ENCODE results near the gene OAT.
"Not testable (repeated sequence)": the region's sequence is repeated elsewhere in the genome, so short reads cannot be mapped to it uniquely, and the experiment has no call there.

OAT gene

DNA sequence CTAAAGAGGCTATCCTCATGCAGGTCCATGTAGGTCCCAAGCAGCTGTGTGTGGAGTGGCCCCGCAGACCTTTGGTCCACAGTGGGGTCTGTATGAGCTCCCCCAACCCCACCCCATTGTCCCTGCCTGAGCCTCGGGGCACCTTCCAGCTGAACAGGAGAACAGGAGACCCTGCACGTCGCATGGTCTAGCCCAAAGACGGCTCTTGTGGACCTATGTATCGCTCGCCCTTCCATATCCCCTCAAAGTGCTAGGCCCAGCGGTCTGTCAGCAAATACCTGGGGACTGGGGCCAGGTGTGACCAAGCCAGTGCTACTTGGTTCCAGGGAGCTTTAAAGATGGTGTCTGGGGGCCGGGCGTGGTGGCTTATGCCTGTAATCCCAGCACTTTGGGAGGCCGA, 43.0 kb downstream of the OAT start:
- DNase-seq, result no peak

DNA sequence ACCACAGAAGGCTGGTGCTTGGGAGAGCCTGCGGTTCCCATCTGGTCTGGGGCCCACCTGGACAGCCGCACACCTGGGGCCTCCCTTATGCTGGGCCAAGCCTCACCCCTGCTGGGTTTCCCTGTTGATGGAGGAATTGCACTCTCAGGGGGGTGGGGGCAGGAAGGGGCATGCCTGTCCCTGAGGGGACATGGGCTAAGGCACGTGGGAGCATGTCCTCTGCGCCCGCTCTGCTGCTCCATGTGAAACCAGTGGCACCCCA, 43.4 kb downstream of the OAT start:
- DNase-seq, result no peak

DNA sequence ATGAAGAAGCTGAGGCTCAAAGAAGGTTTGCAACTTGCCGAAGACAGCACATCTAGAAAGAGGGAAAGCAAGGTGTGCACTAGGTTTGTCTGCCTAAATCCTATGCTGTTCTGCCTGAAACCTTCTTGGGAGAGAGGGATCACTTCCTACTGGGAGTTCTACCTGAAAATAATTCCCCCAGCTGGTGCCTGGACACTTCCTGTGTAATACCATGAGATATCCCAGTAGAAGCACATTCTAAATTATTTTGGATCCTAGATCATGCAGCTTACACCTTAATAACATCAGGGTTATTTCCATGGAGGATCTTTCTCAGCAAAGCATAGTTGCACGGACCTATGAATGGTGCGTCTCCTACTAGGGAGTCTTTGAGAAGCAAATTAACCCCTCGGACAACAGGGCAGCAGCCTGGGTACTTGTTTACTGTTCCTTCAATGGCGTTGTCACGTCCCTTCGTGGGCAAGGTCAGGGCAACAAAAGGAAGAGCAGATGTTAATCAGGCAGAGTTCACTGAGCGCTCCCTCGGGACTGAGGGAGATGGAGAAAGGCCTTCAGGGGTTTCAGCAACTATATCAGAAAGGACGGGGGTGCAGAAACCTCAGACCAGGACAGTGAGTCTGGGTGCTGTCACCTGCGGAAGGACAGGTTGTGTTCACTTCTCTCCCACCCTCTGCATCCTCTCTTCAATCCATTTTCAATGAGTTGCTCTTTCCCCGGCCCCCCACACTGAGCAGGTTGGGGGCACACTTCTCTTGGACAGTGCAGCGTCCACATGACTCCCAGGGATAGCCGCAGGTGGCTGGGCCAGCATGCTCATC, 44.0 kb downstream of the OAT start:
- no peak for DNase-seq

DNA sequence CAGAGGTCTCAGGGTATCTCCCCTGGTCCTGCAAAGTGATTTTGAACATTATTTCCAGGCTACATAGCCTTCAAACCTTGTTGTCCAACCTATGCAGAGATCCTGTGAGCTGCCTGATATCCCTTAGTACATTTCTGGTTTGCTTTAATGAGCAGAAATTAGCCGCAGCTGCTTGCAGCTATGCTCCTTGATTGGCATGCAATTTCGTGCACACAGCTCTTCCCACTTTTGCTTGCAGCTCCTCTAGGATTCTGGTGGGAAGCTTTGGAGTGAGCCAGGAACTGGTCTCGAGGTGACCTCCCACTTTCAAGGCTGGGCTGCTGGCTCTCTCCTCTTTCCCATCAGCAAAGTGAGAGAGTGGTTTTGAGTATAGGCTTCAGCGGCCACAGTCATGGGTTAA, 45.8 kb downstream of the OAT start:
- DNase-seq, result no peak

DNA sequence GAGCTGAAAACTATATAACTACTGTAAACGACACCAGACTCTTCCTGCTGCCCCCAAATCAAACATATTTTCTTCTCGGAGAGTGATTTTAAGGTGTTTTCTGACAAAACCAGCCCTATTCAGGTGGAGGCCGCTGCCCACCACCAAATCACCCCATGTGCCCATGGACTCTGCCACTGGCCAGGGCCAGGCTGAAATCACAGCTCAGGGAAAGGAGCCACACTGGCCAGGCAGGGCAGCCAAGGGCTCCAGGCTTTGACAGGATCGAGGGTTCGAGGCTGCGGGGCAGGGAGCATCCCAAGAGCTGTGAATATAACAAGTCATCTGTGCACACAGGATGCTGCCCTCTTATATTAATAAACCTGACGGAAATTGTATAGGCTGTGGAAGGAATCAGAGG, 48.3 kb downstream of the OAT start:
- DNase-seq, result no peak

DNA sequence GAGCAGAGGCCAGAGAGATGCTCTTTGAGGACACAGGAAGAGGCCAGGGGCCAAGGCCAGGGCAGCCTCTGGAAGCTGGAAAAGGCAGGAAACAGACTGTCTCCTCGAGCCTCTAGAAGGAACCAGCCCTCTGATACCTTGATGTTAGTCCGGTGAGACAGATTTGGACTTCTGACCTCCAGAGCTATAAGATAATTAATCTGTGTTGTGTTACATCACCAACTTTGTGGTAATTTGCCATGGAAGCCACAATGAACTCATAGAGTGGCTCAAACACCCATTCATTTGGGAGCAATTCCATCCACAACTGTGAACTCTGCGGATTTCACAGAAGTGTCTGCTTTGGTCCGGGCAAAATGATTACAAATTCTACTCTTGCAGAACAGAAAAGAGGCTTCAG, 48.7 kb downstream of the OAT start:
- no peak for DNase-seq

DNA sequence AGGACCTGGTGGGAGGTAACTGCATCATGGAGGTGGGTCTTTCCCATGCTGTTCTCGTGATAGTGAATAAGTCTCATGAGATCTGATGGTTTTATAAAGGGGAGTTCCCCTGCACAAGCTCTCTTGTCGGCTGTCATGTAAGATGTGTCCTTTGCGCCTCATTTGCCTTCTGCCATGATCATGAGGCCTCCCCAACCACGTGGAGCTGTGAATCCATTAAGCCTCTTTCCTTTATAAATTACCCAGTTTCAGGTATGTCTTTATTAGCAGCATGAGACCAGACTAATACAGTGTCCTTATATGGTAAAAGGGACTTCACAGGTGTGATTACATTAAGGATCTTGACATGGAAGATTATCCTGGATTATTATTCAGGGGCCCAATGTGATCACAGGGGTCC, 49.2 kb downstream of the OAT start:
- not testable (repeated sequence) for DNase-seq

DNA sequence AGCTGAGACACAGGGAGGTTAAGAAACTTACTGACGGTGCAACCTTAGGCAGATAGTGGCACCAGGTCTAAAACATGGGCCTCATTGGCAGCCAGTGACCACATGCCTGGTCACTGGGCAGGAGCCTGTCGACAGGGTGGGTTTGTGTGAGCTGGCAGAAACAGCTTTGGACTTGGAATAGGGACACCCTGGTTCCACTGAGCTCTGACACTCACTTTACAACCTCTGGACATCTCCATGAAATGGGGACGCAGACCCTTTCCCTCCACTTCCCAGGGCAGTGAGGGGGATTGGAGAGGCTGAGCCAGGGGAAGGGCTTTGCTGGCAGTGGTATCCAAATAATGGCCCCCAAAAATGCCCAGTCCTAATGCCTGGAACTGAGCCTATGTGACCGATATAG, 49.7 kb downstream of the OAT start:
- DNase-seq, result no peak

DNA sequence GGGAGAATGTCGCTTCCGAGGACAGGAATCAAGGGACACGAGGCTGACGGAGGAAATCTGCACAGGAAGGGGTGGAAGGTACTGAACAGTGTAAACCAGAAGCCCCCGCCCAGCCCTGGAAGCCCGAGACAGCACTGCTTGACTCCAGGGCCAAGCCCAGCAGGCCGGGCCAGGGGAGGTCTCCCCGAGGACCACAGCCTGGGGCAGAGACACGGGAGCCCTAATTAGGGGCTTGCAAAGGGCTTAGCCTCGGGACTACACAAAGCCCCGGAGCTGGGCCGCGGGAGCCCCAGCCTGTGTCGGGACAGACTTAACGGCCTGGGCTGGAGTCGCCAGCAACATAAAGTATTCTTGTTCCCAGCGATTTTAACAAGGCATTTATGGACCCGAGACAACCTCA, 50.8 kb downstream of the OAT start:
- DNase-seq, result no peak

DNA sequence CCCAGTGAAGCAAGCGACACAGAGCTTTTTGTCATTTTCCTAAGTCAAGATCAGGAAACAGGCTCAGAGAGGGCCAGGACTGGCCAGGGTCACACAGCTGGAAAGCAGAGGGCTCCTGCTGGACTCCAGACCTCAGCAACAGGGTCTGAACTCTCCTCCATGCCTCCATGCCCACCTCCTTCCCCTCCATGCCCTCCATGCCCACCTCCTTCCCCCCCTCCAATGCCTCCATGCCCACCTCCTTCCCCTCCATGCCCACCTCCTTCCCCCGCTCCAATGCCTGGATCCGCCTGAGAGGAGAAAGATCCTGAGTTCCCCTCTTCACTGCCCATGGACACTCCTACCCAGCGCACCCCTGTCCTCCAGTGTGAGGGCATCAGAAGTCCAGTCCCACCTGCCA, 51.3 kb downstream of the OAT start:
- no peak for DNase-seq

DNA sequence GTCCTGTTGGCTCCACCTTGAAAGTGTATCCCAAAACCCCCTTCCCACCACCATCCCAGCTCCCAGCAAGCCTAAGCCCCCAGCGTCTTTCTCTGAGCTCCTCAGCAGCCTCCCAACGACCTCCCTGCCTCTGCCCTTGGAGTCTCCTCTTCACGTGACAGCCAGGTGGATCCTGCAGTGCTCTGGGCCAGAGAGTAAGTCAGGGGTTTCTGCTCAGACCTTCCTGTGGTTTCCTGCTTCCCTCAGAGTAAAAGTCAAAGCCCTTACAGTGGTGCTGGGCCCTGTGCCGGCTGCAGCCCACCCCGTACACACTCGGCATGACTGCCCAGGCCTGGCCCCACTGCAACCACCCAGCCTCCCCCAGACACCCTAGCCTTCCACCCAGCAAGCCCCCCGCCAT, 51.9 kb downstream of the OAT start:
- no peak for DNase-seq

DNA sequence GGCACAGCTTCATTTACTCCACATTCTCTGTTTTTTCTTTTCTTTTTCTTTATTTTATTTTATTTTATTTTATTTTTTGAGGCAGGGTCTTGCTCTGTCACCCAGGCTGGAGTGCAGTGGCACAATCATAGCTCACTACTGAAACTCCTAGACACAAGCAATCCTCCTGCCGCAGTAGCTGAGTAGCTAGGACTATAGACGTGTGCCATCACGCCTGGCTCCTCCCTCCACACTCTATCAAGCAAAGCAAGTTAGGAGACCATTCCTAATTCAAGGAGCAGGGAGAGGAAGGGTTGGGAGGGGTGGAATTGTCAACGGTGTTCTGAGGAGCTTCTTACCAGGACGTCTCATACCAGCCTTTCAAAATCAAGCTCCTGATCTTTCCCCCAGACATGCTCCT, 52.4 kb downstream of the OAT start:
- no peak for DNase-seq

DNA sequence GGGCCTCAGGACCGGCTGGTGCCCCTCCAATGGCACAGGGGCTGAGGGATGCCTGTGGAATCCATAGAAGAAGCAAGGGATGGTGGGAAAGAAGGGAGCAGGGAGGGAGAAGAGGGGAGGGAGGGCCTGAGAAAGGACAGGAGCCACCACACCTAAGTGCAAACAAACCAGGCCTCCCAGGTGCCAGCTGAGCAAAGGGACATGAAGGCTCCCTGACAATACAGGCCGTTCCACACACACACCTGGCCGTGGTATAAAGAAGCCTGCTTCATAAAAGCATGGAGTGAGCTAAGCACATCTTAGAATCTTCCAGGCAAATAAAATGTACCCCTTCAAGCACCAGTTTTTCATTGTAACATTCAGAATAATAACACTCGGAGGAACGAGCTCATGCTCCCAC, 54.0 kb downstream of the OAT start:
- DNase-seq, result no peak

DNA sequence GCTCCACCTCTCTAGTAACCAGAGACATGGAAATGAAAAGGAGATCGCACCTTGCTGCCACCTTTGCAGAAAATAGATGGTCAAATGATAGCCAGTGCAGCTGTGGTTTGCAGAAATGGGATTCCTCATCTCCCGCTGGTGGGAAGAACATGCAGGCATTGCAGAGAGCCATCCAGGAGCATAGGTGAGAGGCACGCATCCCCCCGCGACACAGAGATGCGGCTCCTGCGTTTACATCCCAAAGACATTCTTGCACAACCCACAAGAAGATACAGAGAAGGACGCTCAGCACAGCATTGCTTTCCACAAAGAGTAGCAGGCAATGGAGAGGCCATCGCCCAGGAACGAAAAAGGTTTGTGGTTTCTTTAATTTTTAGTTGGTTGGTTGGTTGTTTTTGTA, 56.2 kb downstream of the OAT start:
- DNase-seq, result no peak

DNA sequence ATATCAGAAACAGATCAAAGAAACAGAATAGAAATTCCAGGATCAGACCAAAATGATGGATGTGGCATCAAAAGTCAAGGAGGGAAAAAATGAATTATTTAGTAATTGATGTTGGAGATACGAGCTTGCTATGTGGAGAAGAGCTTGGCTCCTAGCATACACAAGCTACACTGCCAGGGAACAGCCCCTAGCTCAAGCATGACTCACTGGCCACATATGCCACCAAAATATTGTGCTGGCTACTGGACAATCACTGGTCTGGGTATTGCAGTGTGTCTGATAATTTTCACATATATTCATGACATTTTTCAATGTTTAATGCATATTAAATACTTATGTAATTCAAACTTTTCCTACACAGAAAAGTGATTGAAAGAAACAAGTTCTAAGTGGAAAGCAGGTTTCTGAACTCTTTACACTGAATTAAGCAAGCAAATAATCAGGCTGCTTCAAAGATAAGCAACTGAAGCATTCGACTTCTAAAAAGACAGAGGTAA, 59.3 kb downstream of the OAT start:
- no peak for DNase-seq

DNA sequence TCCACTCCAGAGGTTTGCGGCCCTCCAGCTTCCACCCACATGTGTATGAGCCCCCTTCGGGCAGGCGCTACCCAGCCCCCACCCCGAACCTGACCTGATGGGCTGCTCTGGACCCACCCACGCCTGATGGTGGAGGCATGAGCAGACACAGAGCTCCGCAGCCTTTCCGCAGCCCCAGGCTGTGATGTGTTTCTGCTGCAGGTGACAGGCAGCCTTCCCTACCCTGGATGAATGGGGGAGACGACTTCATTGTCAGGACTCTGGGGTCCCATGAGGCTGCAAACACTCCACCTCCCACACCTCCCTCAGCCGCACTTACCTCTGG, 61.2 kb downstream of the OAT start:
- DNase-seq, result no peak

DNA sequence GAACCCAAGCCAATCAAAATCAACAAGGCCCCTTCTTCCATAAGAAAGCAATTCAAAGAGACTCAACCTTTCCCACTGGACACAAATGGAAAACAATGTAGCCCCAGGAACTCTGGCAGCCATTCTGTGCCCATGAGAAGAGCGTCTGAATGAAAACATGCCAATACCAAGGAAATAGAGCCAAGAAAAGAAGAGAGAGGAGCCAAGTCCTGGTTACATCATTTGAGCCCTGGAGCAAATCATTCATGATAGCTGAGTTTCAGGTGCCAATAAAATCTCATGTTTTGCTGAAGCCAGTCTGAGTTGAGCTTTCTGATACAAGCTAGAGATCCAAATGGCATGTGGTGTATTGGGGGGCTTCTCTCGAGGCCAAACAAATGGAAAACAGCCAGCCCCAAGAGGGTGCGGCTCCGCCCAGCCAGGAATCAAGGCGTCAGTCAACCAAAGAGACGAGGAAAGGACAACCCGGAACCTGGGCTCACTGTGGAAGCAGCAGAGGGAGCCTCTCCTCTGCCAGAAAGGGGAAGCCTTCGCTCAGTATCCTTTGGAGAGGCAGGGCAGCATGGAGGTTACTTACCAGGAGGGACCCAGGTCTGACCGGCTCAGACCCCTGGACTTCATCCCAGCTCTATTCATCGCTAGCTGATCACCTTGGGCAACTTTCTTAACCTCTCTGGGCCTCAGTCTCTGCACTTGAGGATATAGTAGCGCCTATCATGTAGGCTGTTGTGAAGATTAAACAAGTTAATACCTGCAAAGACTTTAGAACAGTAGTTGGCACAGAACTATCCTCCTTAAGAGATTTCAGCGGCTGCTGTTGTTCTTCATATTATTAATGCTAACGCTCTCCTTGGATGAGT, 61.8 kb downstream of the OAT start:
- DNase-seq, result no peak

DNA sequence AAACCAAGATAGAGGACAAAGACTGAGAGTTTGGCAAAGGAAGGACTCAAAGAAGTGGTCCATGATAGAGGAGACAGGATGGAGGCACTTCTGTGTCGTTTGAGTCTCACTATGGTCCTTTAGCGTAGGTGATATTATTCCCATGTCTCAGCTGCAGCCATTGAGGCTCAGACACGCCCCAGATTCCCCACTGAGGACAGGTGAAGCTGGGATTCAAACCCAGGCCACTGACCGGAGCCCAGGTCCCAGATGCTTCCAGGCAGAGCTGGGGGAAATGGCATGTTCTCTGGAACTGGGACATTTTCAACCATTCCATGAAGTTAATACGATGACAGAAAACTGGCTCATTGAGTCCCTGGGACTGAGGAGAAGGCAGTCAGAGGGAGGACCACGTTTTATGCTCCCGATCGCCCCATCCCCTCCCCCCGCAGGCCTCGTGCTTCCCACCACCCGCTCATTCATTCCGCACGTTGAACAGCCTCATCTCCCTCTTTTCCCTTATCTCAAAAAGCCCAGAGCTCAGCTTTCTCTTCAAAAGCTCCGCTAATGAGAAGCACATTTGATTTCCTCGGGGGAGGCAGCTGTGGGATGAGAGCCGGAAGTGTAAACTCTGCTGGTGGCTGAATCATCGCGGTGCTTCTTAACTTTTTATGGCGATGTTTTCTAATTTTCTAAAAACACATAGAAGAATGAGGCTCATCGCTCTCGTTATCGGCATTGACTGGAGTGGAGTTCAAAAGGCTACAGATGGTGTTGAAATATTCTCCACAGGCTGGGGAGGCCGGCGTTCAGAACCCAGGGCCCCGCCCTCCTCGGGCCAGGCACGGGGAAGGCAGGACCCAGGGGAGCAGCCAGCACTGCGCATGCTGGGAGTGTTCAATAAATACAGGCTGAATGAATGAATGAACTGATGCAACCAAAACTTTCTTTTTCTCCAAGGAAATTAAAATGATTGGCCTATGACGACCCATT, 64.0 kb downstream of the OAT start:
- DNase-seq, result no peak

DNA sequence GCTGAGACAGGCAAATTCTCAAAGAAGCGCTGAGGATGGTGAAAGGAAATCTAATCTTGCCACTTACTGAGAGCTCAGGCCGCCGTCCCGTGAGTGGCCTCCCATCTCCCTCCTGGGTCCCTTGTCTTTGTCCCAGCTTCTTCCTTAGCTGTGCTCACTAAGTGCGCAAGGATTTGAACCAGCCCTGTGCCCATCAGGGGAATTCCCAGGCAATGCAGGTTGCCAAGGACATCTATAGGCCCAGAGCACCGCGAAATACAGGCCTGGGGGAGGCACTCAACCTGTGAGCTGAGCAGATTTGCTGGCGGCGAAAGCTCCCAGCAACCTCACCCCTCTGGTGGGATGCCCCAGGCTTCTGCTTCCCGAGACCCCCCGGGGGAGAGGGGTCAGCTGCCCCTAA, 64.8 kb downstream of the OAT start:
- DNase-seq, result no peak

DNA sequence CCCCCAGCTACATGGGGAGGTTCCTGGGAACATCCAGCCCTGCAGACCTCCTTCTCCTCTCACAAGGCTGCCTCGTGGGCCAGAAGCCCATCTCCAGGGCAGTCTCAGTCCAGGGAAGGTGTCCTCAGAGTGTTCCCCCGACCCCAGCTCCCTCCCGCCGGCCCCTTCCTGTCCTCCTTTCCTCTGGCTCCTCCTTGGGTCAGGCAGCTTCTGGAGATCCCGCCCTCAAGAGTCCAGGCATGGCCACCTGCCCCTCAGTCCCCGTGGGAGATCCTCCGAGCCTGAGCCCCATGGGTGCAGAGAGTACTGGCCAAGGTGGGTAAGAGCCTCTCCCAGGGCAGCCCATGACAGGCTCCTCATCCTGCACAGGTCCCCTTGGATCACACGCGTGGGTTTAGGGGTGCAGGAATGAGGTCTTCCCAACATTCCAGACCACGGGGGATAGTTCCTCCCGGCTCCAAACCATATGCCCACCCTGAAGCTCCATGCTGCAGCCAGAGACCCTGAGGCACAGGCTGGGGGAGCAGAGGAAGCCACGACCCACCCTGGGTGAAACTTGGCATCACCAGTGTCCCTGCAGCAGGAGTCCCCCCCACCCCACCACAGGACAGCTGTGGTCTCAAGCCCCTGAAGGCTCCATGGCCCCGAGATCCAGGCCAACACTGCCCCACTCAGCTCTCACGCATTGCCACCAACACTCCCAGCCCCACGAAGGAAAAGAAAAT, 65.5 kb downstream of the OAT start:
- no peak for DNase-seq

DNA sequence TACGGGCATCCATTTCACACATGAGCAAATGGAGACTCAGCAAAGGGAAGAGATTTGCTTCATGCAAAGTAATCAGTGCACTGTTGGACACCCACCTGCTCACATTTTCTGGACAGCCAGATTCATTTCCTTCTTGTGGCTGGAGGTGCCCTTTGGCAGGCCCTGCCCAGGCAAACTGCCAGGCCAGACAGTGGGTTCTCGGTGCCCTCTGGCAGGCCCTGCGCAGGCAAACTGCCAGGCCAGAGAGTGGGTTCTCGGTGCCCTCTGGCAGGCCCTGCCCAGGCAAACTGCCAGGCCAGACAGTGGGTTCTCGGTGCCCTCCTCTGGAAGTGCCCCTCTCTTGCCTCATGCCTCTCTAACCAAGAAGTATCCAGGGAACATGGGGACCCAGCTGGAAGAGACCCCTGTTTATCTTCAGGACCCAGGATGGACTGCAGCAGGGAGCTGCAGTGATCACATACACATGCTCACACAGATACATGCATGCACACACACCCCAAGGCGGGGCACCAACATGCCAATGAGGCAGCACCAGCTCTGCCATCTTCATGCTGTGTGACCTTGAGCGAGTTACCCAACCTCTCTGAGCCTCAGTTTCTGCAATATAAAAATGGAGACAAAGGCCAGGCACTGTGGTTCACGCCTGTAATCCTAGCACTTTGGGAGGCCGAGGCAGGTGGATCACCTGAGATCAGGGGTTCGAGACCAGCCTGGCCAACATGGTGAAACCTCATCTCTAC, 67.1 kb downstream of the OAT start:
- DNase-seq, result no peak

DNA sequence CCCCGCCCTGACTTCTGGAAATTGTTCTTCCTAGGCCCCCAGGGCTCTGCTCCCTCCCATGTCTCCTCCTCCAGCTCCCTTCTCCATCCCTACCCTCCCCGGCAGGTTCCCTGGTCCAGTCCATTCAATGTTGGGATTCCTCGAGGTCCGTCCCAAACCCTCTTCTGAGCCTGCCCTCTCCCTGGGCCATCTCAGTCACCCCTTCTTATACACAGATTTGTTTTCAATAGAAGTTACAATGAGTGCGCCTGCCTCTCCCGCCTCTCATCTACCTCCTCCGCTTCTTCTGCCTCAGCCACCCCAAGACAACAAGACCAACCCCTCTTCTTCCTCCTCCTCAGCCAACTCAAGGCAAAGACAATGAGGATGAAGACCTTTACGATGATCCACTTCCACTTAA, 67.9 kb downstream of the OAT start:
- no peak for DNase-seq

Measured in activated effector memory CD4-positive, alpha-beta T cell treated with Interleukin-2 at 50 U/mL for 16 hours (primary cell).